HG03432 (cell line): ENCODE data around the gene CDC23.
A peak's percentile ranks its signal among the peaks of the same experiment; 100 is the strongest.
"Not testable (repeated sequence)": the region's sequence is repeated elsewhere in the genome, so short reads cannot be mapped to it uniquely, and the experiment has no call there.

Experiments
- ATAC-seq: cut with Tn5 transposase; IDR thresholded peaks from one replicate; pipeline ENCODE4 v1.9.1; 2021; ENCODE audit warnings: mild to moderate bottlenecking, moderate library complexity; ENCODE audit not compliant: unreplicated experiment

Gene CDC23

DNA sequence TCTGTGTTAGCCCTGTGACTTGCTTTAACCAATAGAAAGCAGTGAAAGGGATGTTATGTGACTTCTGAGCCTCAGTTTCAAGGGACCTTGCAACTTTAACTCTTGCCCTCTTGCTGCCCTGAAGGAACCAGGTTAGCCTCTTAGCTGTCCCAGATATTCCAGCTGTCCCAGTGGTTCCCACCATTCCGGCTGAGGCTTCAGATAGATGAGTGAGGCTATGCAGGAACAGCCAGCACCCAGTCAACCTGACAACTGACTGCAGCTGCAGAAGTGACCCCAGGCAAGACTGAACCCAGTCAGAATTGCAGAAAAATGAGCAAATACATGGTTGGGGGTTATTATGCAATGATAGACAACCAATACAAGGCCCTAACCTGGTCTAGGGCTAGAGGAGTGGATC is 10.4 kb upstream of the CDC23 start:
- no peak for ATAC-seq

GRCh38 chr5:138216799-138217198 is 3.7 kb upstream of the CDC23 start:
- no peak for ATAC-seq

DNA sequence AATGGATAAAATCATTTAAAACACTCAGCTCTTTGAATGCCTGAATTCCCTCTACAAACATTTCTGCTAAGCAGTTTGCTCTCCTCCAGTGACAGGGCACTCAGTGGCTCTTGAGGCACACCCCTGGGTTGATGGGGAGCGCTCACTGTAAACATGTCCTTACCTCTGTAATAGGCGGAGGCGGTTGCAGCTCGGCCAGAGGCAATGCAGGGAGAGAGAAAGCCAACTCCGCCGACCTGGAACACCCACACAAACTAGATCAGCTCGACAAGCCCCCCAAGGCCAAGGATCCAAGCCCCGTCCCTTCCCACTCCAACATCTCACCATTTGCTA is 329 bp downstream of the CDC23 start:
- ATAC-seq, result peak; percentile 25

DNA sequence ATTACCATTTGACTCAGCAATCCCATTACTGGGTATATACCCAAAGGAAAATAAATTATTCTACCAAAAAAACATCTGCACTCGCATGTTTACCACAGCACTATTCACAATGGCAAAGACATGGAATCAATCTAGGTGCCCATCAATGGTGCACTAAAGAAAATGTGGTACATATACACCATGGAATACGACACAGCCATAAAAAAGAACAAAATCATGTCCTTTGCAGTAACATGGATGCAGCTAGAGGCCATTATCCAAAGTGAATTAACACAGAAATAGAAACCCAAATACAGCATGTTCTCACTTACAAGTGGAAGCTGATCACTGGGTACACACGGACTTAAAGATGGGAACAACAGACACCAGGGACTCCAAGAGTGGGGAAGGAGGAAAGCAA is 2.1 kb downstream of the CDC23 start:
- ATAC-seq, result no peak

- ATAC-seq, result not testable (repeated sequence)
Measured at GRCh38 chr5:138193859-138194258, 19.3 kb downstream of the CDC23 start.

DNA sequence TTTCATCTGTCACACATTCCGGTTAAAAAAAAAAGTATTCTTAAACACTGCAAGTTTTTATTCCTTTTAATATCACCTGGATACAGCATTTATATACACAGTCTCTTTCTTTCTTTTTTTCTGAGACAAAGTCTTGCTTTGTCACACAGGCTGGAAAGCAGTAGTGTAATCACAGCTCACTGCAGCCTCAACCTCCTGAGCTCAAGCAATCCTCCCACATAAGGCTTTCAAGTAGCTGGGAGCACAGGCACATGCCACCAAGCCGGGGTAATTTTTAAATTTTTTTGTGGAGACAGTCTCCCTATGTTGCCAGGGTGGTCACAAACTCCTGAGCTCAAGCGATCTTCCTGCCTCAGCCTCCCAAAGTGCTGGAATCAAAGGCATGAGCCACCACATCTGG is 20.3 kb downstream of the CDC23 start:
- ATAC-seq, result no peak

- no peak for ATAC-seq
Measured at GRCh38 chr5:138188626-138189025, 24.5 kb downstream of the CDC23 start.

DNA sequence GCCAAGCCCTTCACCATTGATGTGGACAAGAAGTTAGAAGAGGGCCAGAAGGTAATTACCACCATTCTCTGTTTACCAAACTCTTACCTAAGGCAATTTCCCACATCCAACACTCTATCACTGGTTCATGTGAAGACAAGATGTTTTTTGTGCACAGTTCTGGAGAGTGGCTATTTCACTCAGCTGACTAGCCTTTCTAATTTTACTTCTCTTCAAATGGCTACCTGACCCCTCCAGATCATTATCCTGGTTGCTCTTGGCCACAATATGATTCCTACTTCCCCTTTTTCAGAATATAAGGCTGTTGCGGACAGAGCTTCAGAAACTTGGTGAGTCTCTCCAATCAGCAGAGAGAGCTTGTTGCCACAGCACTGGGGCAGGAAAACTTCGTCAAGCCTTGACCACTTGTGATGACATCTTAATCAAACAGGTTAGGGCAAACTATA is 27.1 kb downstream of the CDC23 start:
- ATAC-seq, result no peak

DNA sequence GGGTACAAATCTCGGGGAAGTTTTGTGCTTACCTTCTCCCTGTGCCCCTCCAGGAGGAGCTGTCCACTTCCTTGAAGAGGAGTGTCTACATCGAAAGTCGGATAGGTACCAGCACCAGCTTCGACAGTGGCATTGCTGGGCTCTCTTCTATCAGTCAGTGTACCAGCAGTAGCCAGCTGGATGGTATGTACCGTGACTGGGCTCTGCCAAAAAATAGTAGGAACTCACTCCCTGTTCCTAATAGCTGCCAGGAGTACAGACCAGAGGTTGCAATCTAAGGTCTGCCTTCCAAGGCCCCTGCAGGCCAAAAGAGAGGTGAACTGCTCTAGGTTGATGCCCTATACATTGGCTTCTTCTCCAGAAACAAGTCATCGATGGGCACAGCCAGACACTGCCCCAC is 30.3 kb downstream of the CDC23 start:
- ATAC-seq, result no peak

GRCh38 chr5:138180841-138181240 is 32.3 kb downstream of the CDC23 start:
- no peak for ATAC-seq

- ATAC-seq, result no peak
Measured at GRCh38 chr5:138180183-138180782, 32.8 kb downstream of the CDC23 start.

DNA sequence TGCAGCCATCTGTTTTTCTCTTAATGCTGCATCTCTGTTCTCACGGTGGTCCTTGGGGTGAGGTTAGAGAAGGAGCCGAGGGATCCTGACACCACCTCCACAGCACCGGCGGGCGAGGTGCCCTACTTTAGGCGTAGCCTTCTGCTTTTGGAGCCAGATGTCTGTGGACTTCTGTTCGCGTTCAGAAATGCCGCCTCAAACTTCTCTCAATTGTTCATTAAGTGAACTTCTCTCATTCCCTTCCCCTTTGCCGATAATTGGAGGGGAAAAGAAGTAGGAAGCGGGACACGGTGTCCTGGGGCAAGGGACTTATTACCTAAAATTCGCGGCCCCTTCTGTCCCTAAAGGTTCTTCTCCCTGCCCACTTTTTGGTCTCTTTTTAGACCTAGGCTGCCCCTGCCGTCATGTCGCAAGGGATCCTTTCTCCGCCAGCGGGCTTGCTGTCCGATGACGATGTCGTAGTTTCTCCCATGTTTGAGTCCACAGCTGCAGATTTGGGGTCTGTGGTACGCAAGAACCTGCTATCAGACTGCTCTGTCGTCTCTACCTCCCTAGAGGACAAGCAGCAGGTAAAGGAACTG is 33.8 kb downstream of the CDC23 start:
- no peak for ATAC-seq

- ATAC-seq, result peak; percentile 90
Measured at GRCh38 chr5:138178516-138179276, 34.4 kb downstream of the CDC23 start, which contains the start of the genes BRD8 and KIF20A. BRD8 (minus strand) TSS chr5:138178630; CDS start chr5:138178614, 16 bp downstream. KIF20A (plus strand) TSS chr5:138179112; CDS start chr5:138179681, 569 bp downstream.

- no peak for ATAC-seq
Measured at GRCh38 chr5:138177941-138178515, 35.1 kb downstream of the CDC23 start.

- no peak for ATAC-seq
Measured at GRCh38 chr5:138170299-138170698, 42.8 kb downstream of the CDC23 start.

- ATAC-seq, result no peak
Measured at GRCh38 chr5:138169124-138169523, 44.0 kb downstream of the CDC23 start.

GRCh38 chr5:138163721-138164120 is 49.4 kb downstream of the CDC23 start:
- ATAC-seq, result no peak

DNA sequence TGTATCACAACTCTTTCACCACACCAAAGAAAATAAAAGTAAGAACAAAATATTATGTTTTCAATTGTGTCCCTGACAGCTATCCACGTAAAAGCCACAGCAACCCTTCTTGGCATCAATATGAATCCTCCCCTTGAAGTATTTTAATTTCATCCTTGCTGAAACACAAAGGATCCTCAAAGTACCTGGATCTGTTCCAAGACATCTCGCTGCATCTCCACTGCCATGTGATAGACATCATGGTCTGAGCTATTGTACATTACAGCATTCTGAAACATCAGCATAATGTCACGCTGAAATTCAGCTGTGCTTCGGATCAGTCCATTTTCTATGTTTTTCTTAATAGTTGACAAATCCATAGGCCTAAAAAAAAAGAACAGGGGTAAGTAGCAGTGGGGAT is 52.4 kb downstream of the CDC23 start:
- no peak for ATAC-seq

DNA sequence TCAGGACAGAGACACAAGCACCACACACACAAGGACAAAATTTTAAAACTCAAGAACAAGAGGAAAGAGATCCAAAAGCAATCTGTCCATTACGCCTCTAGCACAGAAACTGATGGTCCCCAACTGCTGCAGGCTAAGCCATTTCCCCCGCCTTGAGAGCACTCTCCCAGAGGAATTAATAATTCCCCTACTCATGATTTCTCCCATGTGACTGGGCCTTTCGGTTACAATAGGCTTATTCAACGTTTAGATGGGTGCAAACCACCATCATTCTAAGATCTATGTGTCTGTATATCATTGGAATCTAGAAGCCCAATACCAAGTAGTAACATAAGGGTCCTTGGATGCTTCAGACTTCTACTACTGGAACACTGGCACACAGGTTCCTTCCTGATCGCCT is 53.5 kb downstream of the CDC23 start:
- ATAC-seq, result no peak

- no peak for ATAC-seq
Measured at GRCh38 chr5:138157626-138158025, 55.5 kb downstream of the CDC23 start.

- ATAC-seq, result not testable (repeated sequence)
Measured at GRCh38 chr5:138155977-138156376, 57.1 kb downstream of the CDC23 start.

GRCh38 chr5:138149530-138149929 is 63.6 kb downstream of the CDC23 start:
- no peak for ATAC-seq
